Esophagus squamous epithelium (tissue), 5 donors: ENCODE results near the gene LYRM7. TPM values are rescaled to one million over a fixed set of nuclear protein-coding genes. Genes with fewer than 3 reads are reported as not detected.

Experiments used
- DNase-seq: peaks from one replicate; lab custom pipeline; 2025; lab: John Stamatoyannopoulos, UW
- H3K27ac ChIP-seq, 4 donors: fragments of 200-600 bp; sonication (generic); one replicate each; pipeline ENCODE4 v1.5.1; 2016 to 2019; ENCODE audit warnings: mild to moderate bottlenecking in 1 of 4
- H3K27me3 ChIP-seq, 4 donors: fragments of 200-600 bp; sonication (generic); 1 replicate in 3 of 4; 2 replicates in 1 of 4; pipeline versions ENCODE4 v1.5.1 to v1.6.0; 2017 to 2021; ENCODE audit warnings: antibody characterized with exemption in 1 of 4
- H3K36me3 ChIP-seq, 3 donors: fragments of 200-600 bp; sonication (generic); one replicate each; pipeline ENCODE4 v1.5.1; 2016 to 2019
- H3K4me1 ChIP-seq, 3 donors: fragments of 200-600 bp; sonication (generic); one replicate each; pipeline ENCODE4 v1.5.1; 2017 to 2019
- H3K4me3 ChIP-seq, 4 donors: fragments of 200-600 bp; sonication (generic); 1 replicate in 3 of 4; 2 replicates in 1 of 4; pipeline ENCODE4 v1.5.1; 2016 to 2019; ENCODE audit warnings: mild to moderate bottlenecking in 2 of 4, moderate library complexity in 1 of 4
- H3K9me3 ChIP-seq, 3 donors: fragments of 200-600 bp; sonication (generic); one replicate each; pipeline ENCODE4 v1.5.1; 2016 to 2019
- POLR2A ChIP-seq, 4 donors: fragments of 450-650 bp; IDR thresholded peaks; one replicate each; pipeline ENCODE4 v1.6.1; 2017; ENCODE audit warnings: antibody characterized with exemption in 4 of 4, mild to moderate bottlenecking in 4 of 4, moderate library complexity in 3 of 4
- WGBS, 2 donors: methylation state at CpG; one replicate each; pipeline ENCODE4 v1.1.5; 2018; 5-methylcytosine and 5-hydroxymethylcytosine counted together
- intact Hi-C: fragments of 100-400 bp; cut with DNase I; formaldehyde crosslinking; loops from one replicate; pipeline ENCODE4 v1.15.0; 2022
- total RNA-seq, 4 donors: library from RNA; depleted of rRNA; stranded (reverse); fragments of >200 nt; gene quantifications; one replicate each; pipeline ENCODE4 v1.1.0, GENCODE V29; 2016
- TF ChIP-seq, protein P1 (sequence below), 6 experiments: fragments of 450-650 bp in 4 of 6; fragments of 200-600 bp in 2 of 6; sonication (generic) in 2 of 6; IDR thresholded peaks; one replicate each; pipeline ENCODE4 v1.5.1; 2016 to 2019; ENCODE audit warnings: antibody characterized with exemption in 6 of 6, mild to moderate bottlenecking in 4 of 6, moderate library complexity in 4 of 6
- donor health status: DM: yes; HTN: yes; CAD: no.

LYRM7 gene
- total RNA-seq, 4 donors from 2014 or later, result 4.1 to 9.3 (median 6.4) TPM

DNA sequence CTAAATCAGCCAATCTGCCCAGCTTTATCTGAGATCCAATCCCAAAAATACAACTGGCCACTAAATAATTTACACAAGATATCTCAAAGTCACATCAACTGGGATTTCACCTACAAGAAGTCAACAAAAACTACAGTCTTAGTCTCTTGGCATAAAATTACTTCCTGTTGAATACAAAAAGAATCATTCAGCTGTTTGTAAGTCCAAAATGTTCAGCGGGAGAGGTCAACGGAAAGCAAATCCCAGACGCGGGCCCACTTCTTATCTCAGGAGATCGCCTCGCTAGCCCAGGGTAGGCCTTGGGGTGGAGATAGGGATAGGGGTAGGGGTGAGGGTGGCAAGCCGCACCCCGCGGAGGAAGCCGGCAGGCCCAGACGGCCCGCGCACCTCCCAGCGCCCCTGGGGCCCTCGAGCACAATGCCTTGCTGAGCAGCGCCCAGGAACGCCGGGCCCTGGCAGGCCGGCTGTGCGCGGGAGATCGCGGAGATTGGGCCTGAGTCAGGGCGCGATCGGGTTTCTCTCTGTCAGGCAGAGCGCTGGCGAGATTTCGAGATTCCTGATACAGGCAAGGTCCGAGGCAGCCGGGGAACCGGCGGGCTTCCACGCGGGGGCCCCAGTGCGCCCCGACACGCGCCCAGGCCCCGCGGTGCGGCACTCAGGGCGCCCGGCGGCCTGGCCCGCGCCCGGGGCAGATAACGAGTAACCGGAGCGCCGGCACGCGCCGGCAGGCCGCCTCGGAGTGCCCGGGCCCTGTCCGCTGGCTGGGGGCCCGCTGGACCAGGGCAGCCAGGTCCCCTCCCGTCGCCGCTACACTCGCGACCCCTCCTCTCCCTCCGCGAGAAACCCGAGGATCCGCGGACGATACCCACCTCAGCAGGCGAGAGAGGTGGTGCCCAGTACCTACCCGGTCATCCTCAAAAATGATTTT, 6.3 kb upstream of the LYRM7 start:
- Histone ChIP-seq H3K27ac (peak overlapping the region; percentile 94 to 99 (median 98)), H3K9me3 (no peaks in the 10 kb centered on the region), H3K4me1 (peaks cover 6 to 43% (median 11%) of the 10 kb centered on the region in 3 donors), H3K4me3 (peak overlapping the region; percentile 66 to 97 (median 93)), H3K36me3 (peaks cover 4 to 37% (median 7%) of the 10 kb centered on the region in 3 donors), H3K27me3 (no peaks in the 10 kb centered on the region)
- 0% methylated on average over 4 to 19 of the region's 73 CpGs for WGBS, 2 donors
- intact Hi-C loops, result loop anchor here (10.0 kb wide), 2 partner anchors 90 to 240 kb away; no protein-coding TSS in a partner anchor
- TF ChIP-seq, protein P1, sequence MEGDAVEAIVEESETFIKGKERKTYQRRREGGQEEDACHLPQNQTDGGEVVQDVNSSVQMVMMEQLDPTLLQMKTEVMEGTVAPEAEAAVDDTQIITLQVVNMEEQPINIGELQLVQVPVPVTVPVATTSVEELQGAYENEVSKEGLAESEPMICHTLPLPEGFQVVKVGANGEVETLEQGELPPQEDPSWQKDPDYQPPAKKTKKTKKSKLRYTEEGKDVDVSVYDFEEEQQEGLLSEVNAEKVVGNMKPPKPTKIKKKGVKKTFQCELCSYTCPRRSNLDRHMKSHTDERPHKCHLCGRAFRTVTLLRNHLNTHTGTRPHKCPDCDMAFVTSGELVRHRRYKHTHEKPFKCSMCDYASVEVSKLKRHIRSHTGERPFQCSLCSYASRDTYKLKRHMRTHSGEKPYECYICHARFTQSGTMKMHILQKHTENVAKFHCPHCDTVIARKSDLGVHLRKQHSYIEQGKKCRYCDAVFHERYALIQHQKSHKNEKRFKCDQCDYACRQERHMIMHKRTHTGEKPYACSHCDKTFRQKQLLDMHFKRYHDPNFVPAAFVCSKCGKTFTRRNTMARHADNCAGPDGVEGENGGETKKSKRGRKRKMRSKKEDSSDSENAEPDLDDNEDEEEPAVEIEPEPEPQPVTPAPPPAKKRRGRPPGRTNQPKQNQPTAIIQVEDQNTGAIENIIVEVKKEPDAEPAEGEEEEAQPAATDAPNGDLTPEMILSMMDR (IDR thresholded peaks at IDR 0.05), result peak in 2 of 6 experiments; percentile 18
- peak in 1 of 4 donors; percentile 33 for TF ChIP-seq POLR2A (IDR thresholded peaks at IDR 0.05)
- DNase-seq, result peak; percentile 21

DNA sequence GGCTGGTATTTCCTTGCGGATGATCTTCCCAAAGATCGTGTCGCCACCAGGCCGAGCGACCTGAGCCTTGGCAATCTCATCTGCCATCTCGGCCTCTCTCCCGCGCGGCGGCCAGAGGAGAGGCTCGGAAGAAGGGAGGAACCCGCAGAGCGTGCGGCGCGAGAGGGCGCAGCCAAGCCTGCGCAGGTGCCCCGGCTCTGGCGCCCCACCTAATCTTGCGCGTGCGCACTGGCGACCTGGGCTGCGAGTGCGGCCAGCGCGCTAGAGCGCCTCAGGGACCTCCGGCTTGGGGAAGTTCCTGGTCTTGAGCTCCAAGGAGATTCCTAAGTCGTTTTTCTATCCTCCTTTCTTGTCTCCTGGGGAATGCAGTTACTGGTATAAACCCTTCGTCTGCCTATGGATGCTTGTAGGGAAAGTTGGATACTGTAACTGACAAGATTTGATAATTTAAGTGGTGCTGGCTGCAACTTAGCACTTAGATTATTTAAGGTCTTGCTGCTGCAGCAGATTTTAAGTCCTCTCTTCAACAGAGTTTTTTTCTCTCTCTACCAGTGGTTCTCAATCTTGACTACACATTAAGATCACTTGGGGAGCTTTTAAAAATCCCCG, 5.5 kb upstream of the LYRM7 start, which contains the start of gene HINT1:
TSS of gene HINT1 (minus strand) at position 138 of the 609 bp plus-strand sequence. CDS start at position 87, 51 bp downstream.
- intact Hi-C loops, result loop anchor here (10.0 kb wide), 2 partner anchors 90 to 240 kb away; no protein-coding TSS in a partner anchor
- peak; percentile 62 for DNase-seq
- peak in 3 of 4 donors; percentile 55 to 90 (median 73) for TF ChIP-seq POLR2A (IDR thresholded peaks at IDR 0.05)
- TF ChIP-seq, protein P1 (IDR thresholded peaks at IDR 0.05), result peak in 2 of 6 experiments; percentile 8 to 29
- no peaks in the 10 kb centered on the region for H3K9me3 ChIP-seq
- H3K4me3 ChIP-seq, result peak within 1 kb of the TSS; percentile 66 to 97 (median 93)
- no peaks in the 10 kb centered on the region for H3K27me3 ChIP-seq
- peak within 1 kb of the TSS; percentile 94 to 99 (median 98) for H3K27ac ChIP-seq
- WGBS, 2 donors, result 2 to 5% methylated on average over 2 to 5 of the region's 33 CpGs
- H3K36me3 ChIP-seq, result peaks cover 0 to 30% (median 7%) of the 10 kb centered on the region in 3 donors
- H3K4me1 ChIP-seq, result peaks cover 6 to 44% (median 15%) of the 10 kb centered on the region in 3 donors

DNA sequence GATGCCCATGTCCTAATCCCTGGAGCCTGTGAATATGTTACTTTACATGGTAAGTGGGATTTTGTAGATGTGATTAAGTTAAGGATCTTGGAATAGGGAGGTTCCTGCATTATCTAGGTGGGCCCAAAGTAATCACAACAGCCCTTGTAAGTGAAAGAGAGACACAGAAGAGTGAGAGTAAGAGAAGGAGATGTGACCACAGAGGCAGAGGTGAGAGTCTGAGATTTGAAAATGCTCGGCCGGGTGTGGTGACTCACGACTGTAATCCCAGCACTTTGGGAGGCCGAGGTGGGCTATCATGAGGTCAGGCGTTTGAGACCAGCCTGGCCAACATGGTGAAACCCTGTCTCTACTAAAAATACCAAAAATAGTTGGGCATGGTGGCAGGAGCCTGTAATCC, 3.1 kb upstream of the LYRM7 start:
- peaks cover 0 to 6% (median 0%) of the 10 kb centered on the region in 3 donors for H3K36me3 ChIP-seq
- WGBS, 2 donors, result 82 to 93% methylated on average over 5 of the region's 5 CpGs
- TF ChIP-seq POLR2A (IDR thresholded peaks at IDR 0.05), result no peak
- TF ChIP-seq, protein P1 (IDR thresholded peaks at IDR 0.05), result no peak
- H3K4me1 ChIP-seq, result peaks cover 10 to 43% (median 23%) of the 10 kb centered on the region in 3 donors
- H3K9me3 ChIP-seq, result no peaks in the 10 kb centered on the region
- H3K27me3 ChIP-seq, result no peaks in the 10 kb centered on the region
- no peak overlapping the region for H3K4me3 ChIP-seq
- H3K27ac ChIP-seq, result no peak overlapping the region
- intact Hi-C loops, result loop anchor here (10.0 kb wide), 2 partner anchors 87 to 237 kb away; no protein-coding TSS in a partner anchor
- no peak for DNase-seq

DNA sequence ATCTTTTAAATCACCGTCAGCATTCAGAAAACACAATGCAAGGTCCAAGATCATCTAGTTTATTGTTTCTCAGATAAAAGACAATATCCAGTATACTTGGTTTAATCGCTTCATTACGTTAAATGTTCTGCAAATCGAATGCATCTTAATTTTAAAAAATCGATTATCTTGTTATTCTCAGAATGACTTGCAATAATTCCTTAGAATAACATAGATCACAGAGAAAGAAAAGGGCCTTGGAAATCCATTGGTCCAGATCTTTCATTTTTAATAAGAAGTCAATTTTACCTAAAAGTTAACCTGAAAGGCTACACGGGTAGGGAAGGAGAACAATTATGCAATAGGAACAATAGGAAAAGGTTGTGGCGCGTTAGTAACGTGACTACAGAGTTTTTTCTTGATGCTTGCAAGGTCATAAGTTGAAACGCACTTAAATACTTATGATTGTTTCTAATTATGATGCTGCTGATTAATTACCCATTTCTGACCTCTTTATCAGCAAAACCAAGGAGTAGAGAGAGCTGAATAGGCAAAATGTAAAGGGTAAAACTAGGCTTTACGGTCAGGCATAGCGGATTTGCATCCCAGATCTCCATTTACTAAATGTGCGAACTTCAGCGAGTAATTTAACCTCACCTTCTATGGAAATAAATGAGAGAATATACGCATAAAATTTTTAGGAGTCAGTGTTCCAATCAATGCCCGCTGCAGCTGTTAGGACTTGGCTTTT, 769 bp upstream of the LYRM7 start:
- intact Hi-C loops, result loop anchor here (10.0 kb wide), 2 partner anchors 85 to 235 kb away; no protein-coding TSS in a partner anchor
- H3K4me3 ChIP-seq, result peak overlapping the region; percentile 37 to 80 (median 65)
- WGBS, 2 donors, result 31 to 34% methylated on average over 16 of the region's 16 CpGs
- no peak for DNase-seq
- no peaks in the 10 kb centered on the region for H3K9me3 ChIP-seq
- H3K4me1 ChIP-seq, result peaks cover 4 to 28% (median 19%) of the 10 kb centered on the region in 3 donors
- peak overlapping the region; percentile 68 to 91 (median 88) for H3K27ac ChIP-seq
- no peak for TF ChIP-seq POLR2A (IDR thresholded peaks at IDR 0.05)
- TF ChIP-seq, protein P1 (IDR thresholded peaks at IDR 0.05), result no peak
- H3K36me3 ChIP-seq, result no peaks in the 10 kb centered on the region
- no peaks in the 10 kb centered on the region for H3K27me3 ChIP-seq
